Adrenal gland (tissue), 12 donors: Measurements from ENCODE around the gene EPG5. TPM values are rescaled to one million over a fixed set of nuclear protein-coding genes. Genes with fewer than 3 reads are reported as not detected.
A peak's percentile ranks its signal among the peaks of the same experiment; 100 is the strongest.

Source experiments
- DNase-seq, 7 donors: peaks; one replicate each; pipeline ENCODE4 v3.0.0-alpha.2; 2019 to 2020
- H3K27ac ChIP-seq, 5 donors: fragments of 200-600 bp; sonication (generic) in 4 of 5; 1 replicate in 3 of 5; 2 replicates in 2 of 5; pipeline versions ENCODE4 v1.5.1 to v1.8.0; 2016 to 2020; ENCODE audit warnings: mild to moderate bottlenecking in 1 of 5
- H3K27me3 ChIP-seq: fragments of 200-600 bp; 2 replicates; pipeline ENCODE4 v1.8.0; 2021
- H3K36me3 ChIP-seq, 2 donors: fragments of 200-600 bp; replicated peaks in 1 of 2; 1 replicate in 1 of 2; 2 replicates in 1 of 2; pipeline versions ENCODE4 v1.5.1 to v1.8.0; 2018 to 2022
- H3K4me1 ChIP-seq, 2 donors: fragments of 200-600 bp; replicated peaks in 1 of 2; 1 replicate in 1 of 2; 2 replicates in 1 of 2; pipeline versions ENCODE4 v1.5.1 to v1.8.0; 2018 to 2021
- H3K4me3 ChIP-seq, 4 donors: fragments of 200-600 bp; sonication (generic) in 3 of 4; one replicate each; pipeline ENCODE4 v1.5.1; 2016 to 2018
- H3K9me3 ChIP-seq, 3 donors: fragments of 200-600 bp; sonication (generic) in 1 of 3; replicated peaks in 1 of 3; 1 replicate in 2 of 3; 2 replicates in 1 of 3; pipeline versions ENCODE4 v1.5.1 to v1.8.0; 2016 to 2021
- POLR2A ChIP-seq, 2 donors: fragments of 450-650 bp; IDR thresholded peaks; one replicate each; pipeline ENCODE4 v1.6.1; 2017; ENCODE audit warnings: antibody characterized with exemption in 2 of 2, mild to moderate bottlenecking in 2 of 2, moderate library complexity in 1 of 2
- WGBS, 4 donors: extraction: QIAGEN DNeasy Blood & Tissue Kit in 2 of 4; methylation state at CpG; one replicate each; pipeline versions ENCODE4 v1.1.5 to v1.1.7; 2013 to 2017; 5-methylcytosine and 5-hydroxymethylcytosine counted together
- intact Hi-C, 2 donors: fragments of 100-400 bp; cut with DNase I; formaldehyde crosslinking; loops; one replicate each; pipeline versions ENCODE4 v1.14.1 to v1.15.0; 2022 to 2023
- polyA plus RNA-seq, 3 donors: library from polyadenylated mRNA; stranded (reverse); fragments of 200-250 nt in 2 of 3; fragments of 350-450 nt in 1 of 3; fragmentation: Illumina TruSeq in 1 of 3; extraction: RNeasy Lipid Tissue Mini Kit (QIAGEN cat#74804) in 1 of 3; gene quantifications; one replicate each; pipeline ENCODE4 v1.2.3, GENCODE V29; 2013 to 2014
- total RNA-seq, 9 donors: library from RNA; depleted of rRNA in 4 of 9; stranded (reverse); fragments of >200 nt in 4 of 9; fragments of 120-200 nt in 1 of 9; fragmentation: NEBNext Ultra II Directional in 1 of 9; extraction: Animal tissue kit (Norgen Biotek cat#: 25700) in 1 of 9; gene quantifications; one replicate each; pipeline versions ENCODE4 v1.1.0 to v1.2.4, GENCODE V29; 2013 to 2023
- TF ChIP-seq, protein P1 (sequence below), 6 experiments: fragments of 450-650 bp in 4 of 6; fragments of 200-600 bp in 2 of 6; sonication (generic) in 1 of 6; IDR thresholded peaks; 1 replicate in 5 of 6; 2 replicates in 1 of 6; pipeline versions ENCODE4 v1.5.1 to v1.8.0; 2016 to 2021; ENCODE audit warnings: antibody characterized with exemption in 6 of 6, mild to moderate bottlenecking in 2 of 6, moderate library complexity in 1 of 6
- donor health status: healthy with polysubstance abuse.
- donor health status: Bipolar disorder and iron deficiency.
- donor health status: DM: yes; HTN: yes; CAD: no.
- donor health status: DM: no; HTN: no; CAD: no.
- donor health status: DM: no; HTN: no; CAD: no.
- donor health status: DM: yes; HTN: yes; CAD: no.

The EPG5 gene
- total and polyA plus RNA-seq, 12 donors: 7.3 to 80.3 (median 23.3) TPM

DNA sequence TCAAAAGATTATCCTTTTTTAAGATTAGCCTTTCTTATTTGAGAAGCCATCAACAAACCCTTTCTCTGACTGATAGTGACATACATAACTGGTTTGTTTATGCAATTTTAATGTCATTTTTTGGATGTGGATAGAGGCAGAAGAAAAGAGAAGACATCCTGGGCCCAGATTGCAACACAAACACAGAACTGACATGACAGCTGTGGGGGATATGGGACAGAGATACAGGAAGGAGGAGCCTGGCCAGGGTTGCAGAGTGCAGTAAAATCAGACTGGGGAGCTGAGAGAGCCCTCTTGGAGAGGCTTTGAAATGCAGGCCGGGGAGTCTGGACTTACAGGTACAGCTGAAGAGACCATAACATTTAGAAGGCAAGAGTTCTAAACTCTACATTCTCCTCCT, 76.5 kb downstream of the EPG5 start:
- H3K36me3 ChIP-seq: peaks cover 0 to 14% of the 10 kb centered on the region in 2 donors
- DNase-seq: peak in 2 of 7 donors; percentile 20 to 28
- H3K4me3 ChIP-seq: no peak overlapping the region
- 73 to 100% (median 90%) methylated on average over 1 of the region's 1 CpG for WGBS, 4 donors
- TF ChIP-seq, protein P1, sequence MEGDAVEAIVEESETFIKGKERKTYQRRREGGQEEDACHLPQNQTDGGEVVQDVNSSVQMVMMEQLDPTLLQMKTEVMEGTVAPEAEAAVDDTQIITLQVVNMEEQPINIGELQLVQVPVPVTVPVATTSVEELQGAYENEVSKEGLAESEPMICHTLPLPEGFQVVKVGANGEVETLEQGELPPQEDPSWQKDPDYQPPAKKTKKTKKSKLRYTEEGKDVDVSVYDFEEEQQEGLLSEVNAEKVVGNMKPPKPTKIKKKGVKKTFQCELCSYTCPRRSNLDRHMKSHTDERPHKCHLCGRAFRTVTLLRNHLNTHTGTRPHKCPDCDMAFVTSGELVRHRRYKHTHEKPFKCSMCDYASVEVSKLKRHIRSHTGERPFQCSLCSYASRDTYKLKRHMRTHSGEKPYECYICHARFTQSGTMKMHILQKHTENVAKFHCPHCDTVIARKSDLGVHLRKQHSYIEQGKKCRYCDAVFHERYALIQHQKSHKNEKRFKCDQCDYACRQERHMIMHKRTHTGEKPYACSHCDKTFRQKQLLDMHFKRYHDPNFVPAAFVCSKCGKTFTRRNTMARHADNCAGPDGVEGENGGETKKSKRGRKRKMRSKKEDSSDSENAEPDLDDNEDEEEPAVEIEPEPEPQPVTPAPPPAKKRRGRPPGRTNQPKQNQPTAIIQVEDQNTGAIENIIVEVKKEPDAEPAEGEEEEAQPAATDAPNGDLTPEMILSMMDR (IDR thresholded peaks at IDR 0.05): no peak
- TF ChIP-seq POLR2A (IDR thresholded peaks at IDR 0.05): no peak
- H3K4me1 ChIP-seq: peaks cover 0 to 4% of the 10 kb centered on the region in 2 donors
- no peaks in the 10 kb centered on the region for H3K27me3 ChIP-seq
- no peaks in the 10 kb centered on the region for H3K9me3 ChIP-seq
- H3K27ac ChIP-seq: no peak overlapping the region
- intact Hi-C loops: no loop called here

DNA sequence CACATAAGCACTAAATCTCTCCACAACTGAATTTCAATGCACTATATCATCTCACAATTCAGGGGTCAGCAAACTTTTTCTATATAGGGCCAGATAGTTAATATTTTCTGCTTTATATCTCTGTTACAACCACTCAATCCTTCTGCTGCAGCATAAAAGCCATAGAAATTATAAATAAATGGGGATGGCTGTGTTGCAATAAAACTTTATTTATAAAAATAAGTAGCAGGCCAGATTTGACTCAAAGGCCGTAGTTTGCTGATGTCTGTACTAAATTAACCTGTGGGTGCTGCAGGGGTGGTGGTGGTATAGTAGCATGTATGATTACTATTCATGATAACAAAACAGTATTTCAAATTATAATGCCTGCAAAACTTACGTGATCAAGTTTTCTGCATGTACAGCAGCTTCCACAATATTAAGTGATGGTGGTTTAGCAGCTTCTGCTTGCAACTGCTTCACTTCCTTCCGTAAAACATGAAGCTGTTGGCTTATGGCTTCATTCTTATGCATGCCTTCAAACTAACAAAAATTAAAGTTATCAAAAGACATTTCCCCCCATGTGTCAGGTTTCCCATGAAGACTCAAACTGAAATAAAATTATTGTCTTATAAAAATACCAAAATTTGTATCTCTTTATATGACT, 77.6 kb downstream of the EPG5 start:
- DNase-seq: no peak
- TF ChIP-seq, protein P1 (IDR thresholded peaks at IDR 0.05): no peak
- no peak for TF ChIP-seq POLR2A (IDR thresholded peaks at IDR 0.05)
- H3K27me3 ChIP-seq: no peaks in the 10 kb centered on the region
- H3K9me3 ChIP-seq: no peaks in the 10 kb centered on the region
- peaks cover 0 to 14% of the 10 kb centered on the region in 2 donors for H3K36me3 ChIP-seq
- WGBS, 4 donors: 84 to 90% (median 87%) methylated on average over 3 of the region's 3 CpGs
- H3K27ac ChIP-seq: no peak overlapping the region
- H3K4me1 ChIP-seq: peaks cover 0 to 4% of the 10 kb centered on the region in 2 donors
- no peak overlapping the region for H3K4me3 ChIP-seq
- intact Hi-C loops: no loop called here

DNA sequence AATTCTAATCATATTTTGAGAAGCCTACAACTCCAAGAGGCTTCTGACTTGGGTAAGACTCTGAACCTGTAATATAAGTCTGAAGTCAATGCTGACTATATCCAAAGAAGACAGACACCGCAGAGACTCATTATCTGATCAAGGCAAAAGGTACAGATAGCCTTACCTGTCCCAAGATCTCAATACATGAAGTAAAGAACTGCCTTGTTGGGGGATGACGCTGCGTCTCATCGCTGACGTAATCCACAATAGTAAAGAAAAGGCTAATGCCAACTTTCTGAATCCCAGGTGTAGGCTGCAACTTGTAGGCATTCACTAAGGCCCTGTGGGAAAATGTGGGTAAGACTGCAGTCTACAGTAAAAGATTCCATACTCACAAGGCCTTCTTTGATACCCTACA, 79.5 kb downstream of the EPG5 start:
- Histone ChIP-seq H3K4me3 (no peak overlapping the region), H3K27ac (no peak overlapping the region), H3K36me3 (peaks cover 0 to 24% of the 10 kb centered on the region in 2 donors), H3K27me3 (no peaks in the 10 kb centered on the region), H3K4me1 (no peaks in the 10 kb centered on the region), H3K9me3 (no peaks in the 10 kb centered on the region)
- 94 to 99% (median 98%) methylated on average over 5 of the region's 5 CpGs for WGBS, 4 donors
- TF ChIP-seq, protein P1 (IDR thresholded peaks at IDR 0.05): no peak
- TF ChIP-seq POLR2A (IDR thresholded peaks at IDR 0.05): no peak
- DNase-seq: no peak
- intact Hi-C loops: no loop called here

DNA sequence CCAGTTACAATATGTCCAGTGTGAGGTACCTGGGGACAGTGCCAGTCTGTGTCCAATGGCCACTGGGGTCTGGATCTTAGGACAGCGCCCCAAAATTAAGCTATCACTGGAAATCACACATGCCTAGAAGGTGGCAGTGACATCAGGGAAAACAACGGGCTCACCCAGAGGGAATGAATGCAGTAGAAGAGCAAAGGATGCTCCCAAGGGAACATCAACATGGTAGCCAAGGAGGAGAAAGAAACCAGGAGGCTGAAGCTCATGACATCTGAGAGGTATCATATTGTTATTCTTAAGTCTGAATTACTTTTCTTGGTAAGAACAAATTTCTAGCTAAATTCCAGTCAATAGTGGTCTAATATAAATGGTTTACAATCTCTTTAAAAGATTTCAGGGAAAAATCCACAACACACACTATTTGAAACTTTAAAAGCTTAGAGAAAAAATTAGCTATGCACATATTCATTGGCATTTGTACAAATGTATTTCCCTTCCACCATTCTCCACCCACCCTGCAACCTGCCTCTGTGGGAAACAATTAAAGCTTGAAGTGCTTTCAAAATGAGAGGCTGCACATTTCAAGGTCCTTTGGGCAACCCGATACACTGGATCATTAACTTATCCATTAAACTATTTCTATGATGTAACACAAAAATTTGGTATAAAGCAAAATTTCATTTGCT, 86.1 kb downstream of the EPG5 start:
- intact Hi-C loops: loop anchor here in 1 of 2 donors (5.0 kb wide), 1 partner anchor 194 kb away; no protein-coding TSS in a partner anchor
- no peak for DNase-seq
- Histone ChIP-seq H3K27me3 (no peaks in the 10 kb centered on the region), H3K4me1 (peaks cover 0 to 6% of the 10 kb centered on the region in 2 donors), H3K4me3 (no peak overlapping the region), H3K9me3 (no peaks in the 10 kb centered on the region), H3K27ac (no peak overlapping the region), H3K36me3 (peaks cover 0 to 27% of the 10 kb centered on the region in 2 donors)
- TF ChIP-seq, protein P1 (IDR thresholded peaks at IDR 0.05): no peak
- TF ChIP-seq POLR2A (IDR thresholded peaks at IDR 0.05): no peak
- WGBS, 4 donors: 86 to 89% (median 87%) methylated on average over 3 of the region's 3 CpGs
